ENCODE measurements around the gene SERPINI1.

The SERPINI1 gene

DNA sequence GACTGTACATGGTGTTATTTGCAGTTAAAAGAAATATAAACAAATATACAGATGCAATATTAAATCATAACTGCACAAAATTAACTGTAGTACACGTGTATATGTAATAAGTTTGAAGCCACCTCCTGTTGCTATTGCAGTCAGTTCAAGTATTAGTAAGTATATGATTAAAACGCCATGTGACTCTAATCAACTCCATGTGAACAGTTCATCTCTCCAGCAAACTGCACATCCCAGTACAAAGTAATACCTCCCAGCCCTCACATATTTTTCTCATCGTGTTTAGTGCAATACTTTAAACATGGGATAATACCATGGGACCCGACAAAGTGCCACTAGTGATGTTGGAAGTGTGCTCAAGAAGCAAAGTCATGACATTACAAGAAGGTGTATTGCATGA, 35.5 kb upstream of the SERPINI1 start:
- Histone ChIP-seq H3F3A (ENCODE audit: low read depth) (no peaks in the 10 kb centered on the region), H2AFZ (ENCODE audit: low read length) (no peak overlapping the region), H3K79me2 (ENCODE audit: insufficient read depth, low read length) (peaks cover 24% of the 10 kb centered on the region; the same call in 1 of the 2 replicates), H3K27me3 (ENCODE audit: insufficient read depth, low read length, poor library complexity, severe bottlenecking) (no peaks in the 10 kb centered on the region), H3K4me2 (ENCODE audit: low read depth, low read length, poor library complexity, severe bottlenecking) (no peak overlapping the region), H3K4me3 (ENCODE audit: low read length, poor library complexity, severe bottlenecking) (no peak overlapping the region), H4K20me1 (ENCODE audit: insufficient read depth, low read length, poor library complexity, severe bottlenecking) (no peaks in the 10 kb centered on the region), H3K4me1 (ENCODE audit: insufficient read depth, low read length, poor library complexity, severe bottlenecking) (peaks cover 5% of the 10 kb centered on the region), H3K9me3 (ENCODE audit: insufficient read depth, low read depth, low read length) (no peaks in the 10 kb centered on the region), H3K9ac (ENCODE audit: low read depth, low read length, poor library complexity, severe bottlenecking) (no peak overlapping the region), H3K36me3 (ENCODE audit: insufficient read depth, low read length) (peaks cover 56% of the 10 kb centered on the region), H3K9me2 (replicated peaks; ENCODE audit: low read depth, low read length) (no peaks in the 10 kb centered on the region)
- TF ChIP-seq, protein P1, sequence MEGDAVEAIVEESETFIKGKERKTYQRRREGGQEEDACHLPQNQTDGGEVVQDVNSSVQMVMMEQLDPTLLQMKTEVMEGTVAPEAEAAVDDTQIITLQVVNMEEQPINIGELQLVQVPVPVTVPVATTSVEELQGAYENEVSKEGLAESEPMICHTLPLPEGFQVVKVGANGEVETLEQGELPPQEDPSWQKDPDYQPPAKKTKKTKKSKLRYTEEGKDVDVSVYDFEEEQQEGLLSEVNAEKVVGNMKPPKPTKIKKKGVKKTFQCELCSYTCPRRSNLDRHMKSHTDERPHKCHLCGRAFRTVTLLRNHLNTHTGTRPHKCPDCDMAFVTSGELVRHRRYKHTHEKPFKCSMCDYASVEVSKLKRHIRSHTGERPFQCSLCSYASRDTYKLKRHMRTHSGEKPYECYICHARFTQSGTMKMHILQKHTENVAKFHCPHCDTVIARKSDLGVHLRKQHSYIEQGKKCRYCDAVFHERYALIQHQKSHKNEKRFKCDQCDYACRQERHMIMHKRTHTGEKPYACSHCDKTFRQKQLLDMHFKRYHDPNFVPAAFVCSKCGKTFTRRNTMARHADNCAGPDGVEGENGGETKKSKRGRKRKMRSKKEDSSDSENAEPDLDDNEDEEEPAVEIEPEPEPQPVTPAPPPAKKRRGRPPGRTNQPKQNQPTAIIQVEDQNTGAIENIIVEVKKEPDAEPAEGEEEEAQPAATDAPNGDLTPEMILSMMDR (conservative IDR thresholded peaks at IDR 0.05; ENCODE audit: low read length) = no peak
- TF ChIP-seq EZH2phosphoT487 (IDR thresholded peaks at IDR 0.05; ENCODE audit: borderline replicate concordance) = no peak

DNA sequence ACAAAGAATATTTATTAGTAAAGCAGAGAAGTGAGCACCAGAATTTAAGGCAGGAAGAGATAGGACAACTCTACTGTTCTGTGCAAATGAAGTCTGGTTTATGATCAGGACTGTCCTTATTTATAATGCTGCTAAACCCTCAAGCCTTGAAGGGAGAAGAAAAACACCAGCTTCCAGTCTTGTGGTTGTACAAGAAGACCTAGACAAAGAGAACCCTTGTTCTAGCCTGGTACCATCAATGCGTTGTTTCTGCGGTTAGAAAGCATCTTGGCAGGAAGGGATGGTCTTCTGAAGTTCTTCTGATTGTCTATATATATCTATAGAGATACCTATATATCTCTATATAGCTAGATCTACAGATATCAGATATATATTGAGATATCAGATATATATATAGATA, 34.6 kb upstream of the SERPINI1 start:
- Histone ChIP-seq H3K4me3 (ENCODE audit: low read length, poor library complexity, severe bottlenecking) (no peak overlapping the region), H3K36me3 (ENCODE audit: insufficient read depth, low read length) (peaks cover 50% of the 10 kb centered on the region; the same call in 1 of the 2 replicates), H3K4me2 (ENCODE audit: low read depth, low read length, poor library complexity, severe bottlenecking) (no peak overlapping the region), H3K9ac (ENCODE audit: low read depth, low read length, poor library complexity, severe bottlenecking) (no peak overlapping the region), H3K4me1 (ENCODE audit: insufficient read depth, low read length, poor library complexity, severe bottlenecking) (peaks cover 5% of the 10 kb centered on the region), H3K79me2 (ENCODE audit: insufficient read depth, low read length) (peaks cover 25% of the 10 kb centered on the region; the same call in 1 of the 2 replicates), H2AFZ (ENCODE audit: low read length) (no peak overlapping the region), H4K20me1 (ENCODE audit: insufficient read depth, low read length, poor library complexity, severe bottlenecking) (peaks cover under 1% of the 10 kb centered on the region), H3K27me3 (ENCODE audit: insufficient read depth, low read length, poor library complexity, severe bottlenecking) (no peaks in the 10 kb centered on the region), H3F3A (ENCODE audit: low read depth) (no peaks in the 10 kb centered on the region), H3K9me2 (replicated peaks; ENCODE audit: low read depth, low read length) (no peaks in the 10 kb centered on the region), H3K9me3 (ENCODE audit: insufficient read depth, low read depth, low read length) (no peaks in the 10 kb centered on the region)
- TF ChIP-seq, protein P1 (conservative IDR thresholded peaks at IDR 0.05; ENCODE audit: low read length) = no peak
- TF ChIP-seq EZH2phosphoT487 (IDR thresholded peaks at IDR 0.05; ENCODE audit: borderline replicate concordance) = no peak

DNA sequence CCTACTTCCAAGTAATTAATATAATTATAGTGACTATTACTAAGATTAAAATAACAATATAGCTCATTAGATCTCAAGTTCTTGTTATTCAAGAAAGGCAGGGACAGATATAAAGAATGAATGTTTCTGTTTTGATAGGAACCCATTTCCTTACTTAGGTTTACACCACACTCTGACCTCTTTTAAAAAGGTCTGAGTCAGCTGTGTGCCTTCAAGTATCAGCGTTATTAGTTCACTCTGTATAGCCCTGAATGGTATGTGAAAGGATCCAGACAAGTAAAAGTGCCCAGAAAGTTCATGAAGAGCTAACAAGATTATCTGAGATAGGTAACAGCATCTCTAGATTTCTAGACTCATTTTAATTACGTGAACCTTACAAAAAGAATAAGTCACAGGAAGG, 29.7 kb upstream of the SERPINI1 start:
- no peaks in the 10 kb centered on the region for H3K9me3 ChIP-seq (ENCODE audit: insufficient read depth, low read depth, low read length)
- H3K9me2 ChIP-seq (replicated peaks; ENCODE audit: low read depth, low read length) = no peaks in the 10 kb centered on the region
- H4K20me1 ChIP-seq (ENCODE audit: insufficient read depth, low read length, poor library complexity, severe bottlenecking) = peaks cover 10% of the 10 kb centered on the region
- H3K4me1 ChIP-seq (ENCODE audit: insufficient read depth, low read length, poor library complexity, severe bottlenecking) = no peaks in the 10 kb centered on the region
- no peak overlapping the region for H2AFZ ChIP-seq (ENCODE audit: low read length)
- no peak overlapping the region for H3K9ac ChIP-seq (ENCODE audit: low read depth, low read length, poor library complexity, severe bottlenecking)
- TF ChIP-seq, protein P1 (conservative IDR thresholded peaks at IDR 0.05; ENCODE audit: low read length) = no peak
- TF ChIP-seq EZH2phosphoT487 (IDR thresholded peaks at IDR 0.05; ENCODE audit: borderline replicate concordance) = no peak
- no peak overlapping the region for H3K4me3 ChIP-seq (ENCODE audit: low read length, poor library complexity, severe bottlenecking)
- H3K27me3 ChIP-seq (ENCODE audit: insufficient read depth, low read length, poor library complexity, severe bottlenecking) = no peaks in the 10 kb centered on the region
- H3K79me2 ChIP-seq (ENCODE audit: insufficient read depth, low read length) = peaks cover 56% of the 10 kb centered on the region
- no peak overlapping the region for H3K4me2 ChIP-seq (ENCODE audit: low read depth, low read length, poor library complexity, severe bottlenecking)
- no peaks in the 10 kb centered on the region for H3F3A ChIP-seq (ENCODE audit: low read depth)
- H3K36me3 ChIP-seq (ENCODE audit: insufficient read depth, low read length) = peaks cover 73% of the 10 kb centered on the region; the same call in 1 of the 2 replicates
